ENCODE measurements around the gene HTR1D. TPM values are rescaled to one million over a fixed set of nuclear protein-coding genes. Genes with fewer than 3 reads are reported as not detected.
"Not testable (repeated sequence)": the region's sequence is repeated elsewhere in the genome, so short reads cannot be mapped to it uniquely, and the experiment has no call there.

The HTR1D gene
- total RNA-seq, 2 experiments from 2014 or later, result not detected

- H3K4me3 Mint-ChIP-seq, result no peak overlapping the region
- TF ChIP-seq, protein P1, sequence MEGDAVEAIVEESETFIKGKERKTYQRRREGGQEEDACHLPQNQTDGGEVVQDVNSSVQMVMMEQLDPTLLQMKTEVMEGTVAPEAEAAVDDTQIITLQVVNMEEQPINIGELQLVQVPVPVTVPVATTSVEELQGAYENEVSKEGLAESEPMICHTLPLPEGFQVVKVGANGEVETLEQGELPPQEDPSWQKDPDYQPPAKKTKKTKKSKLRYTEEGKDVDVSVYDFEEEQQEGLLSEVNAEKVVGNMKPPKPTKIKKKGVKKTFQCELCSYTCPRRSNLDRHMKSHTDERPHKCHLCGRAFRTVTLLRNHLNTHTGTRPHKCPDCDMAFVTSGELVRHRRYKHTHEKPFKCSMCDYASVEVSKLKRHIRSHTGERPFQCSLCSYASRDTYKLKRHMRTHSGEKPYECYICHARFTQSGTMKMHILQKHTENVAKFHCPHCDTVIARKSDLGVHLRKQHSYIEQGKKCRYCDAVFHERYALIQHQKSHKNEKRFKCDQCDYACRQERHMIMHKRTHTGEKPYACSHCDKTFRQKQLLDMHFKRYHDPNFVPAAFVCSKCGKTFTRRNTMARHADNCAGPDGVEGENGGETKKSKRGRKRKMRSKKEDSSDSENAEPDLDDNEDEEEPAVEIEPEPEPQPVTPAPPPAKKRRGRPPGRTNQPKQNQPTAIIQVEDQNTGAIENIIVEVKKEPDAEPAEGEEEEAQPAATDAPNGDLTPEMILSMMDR (IDR thresholded peaks at IDR 0.05), result no peak
- ATAC-seq (no peak), DNase-seq (no peak)
- ChIA-PET CTCF (no interaction called here), POLR2A (no interaction called here)
- H3K27me3 Mint-ChIP-seq, result peaks cover 23% of the 10 kb centered on the region
- no peak overlapping the region for H3K27ac Mint-ChIP-seq
- H3K4me1 Mint-ChIP-seq (ENCODE audit: low read depth), result no peaks in the 10 kb centered on the region
- H3K9me3 Mint-ChIP-seq, result no peaks in the 10 kb centered on the region
- H3K36me3 Mint-ChIP-seq (ENCODE audit: low read depth), result no peaks in the 10 kb centered on the region
- intact Hi-C loops (cut with micrococcal nuclease), result no loop called here
Observed at GRCh38 chr1:23209770-23210169, 7.5 kb downstream of the HTR1D start.

GRCh38 chr1:23208527-23208926 is 8.8 kb downstream of the HTR1D start:
- ChIA-PET CTCF (interaction anchor here (0.9 kb wide), 1 partner anchor 11 kb away, joined by 3 read pairs; no protein-coding TSS in a partner anchor), POLR2A (no interaction called here)
- ATAC-seq (no peak), DNase-seq (no peak)
- Mint-ChIP-seq H3K36me3 (ENCODE audit: low read depth) (no peaks in the 10 kb centered on the region), H3K4me3 (no peak overlapping the region), H3K9me3 (no peaks in the 10 kb centered on the region), H3K4me1 (ENCODE audit: low read depth) (no peaks in the 10 kb centered on the region), H3K27me3 (peaks cover 17% of the 10 kb centered on the region), H3K27ac (no peak overlapping the region)
- TF ChIP-seq, protein P1 (IDR thresholded peaks at IDR 0.05), result no peak
- intact Hi-C loops (cut with micrococcal nuclease), result no loop called here

DNA sequence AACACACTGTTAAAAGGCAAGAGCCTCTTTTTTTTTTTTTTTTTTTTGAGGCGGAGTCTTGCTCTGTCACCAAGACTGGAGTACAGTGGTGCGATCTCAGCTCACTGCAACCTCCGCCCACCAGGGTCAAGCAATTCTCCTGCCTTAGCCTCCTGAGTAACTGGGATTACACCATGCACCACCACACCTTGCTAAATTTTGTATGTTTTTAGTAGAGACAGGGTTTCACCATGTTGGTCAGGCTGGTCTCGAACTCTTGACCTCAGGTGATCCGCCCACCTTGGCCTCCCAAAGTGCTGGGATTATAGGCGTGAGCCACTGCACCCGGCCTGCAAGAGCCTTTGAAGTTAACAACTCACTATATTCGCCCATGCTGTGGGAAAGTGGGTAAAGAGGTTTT is 9.6 kb downstream of the HTR1D start:
- DNase-seq; H3K4me1 Mint-ChIP-seq (ENCODE audit: low read depth); H3K4me3 Mint-ChIP-seq; H3K9me3 Mint-ChIP-seq; CTCF ChIA-PET; intact Hi-C loops (cut with micrococcal nuclease); ATAC-seq; H3K36me3 Mint-ChIP-seq (ENCODE audit: low read depth); POLR2A ChIA-PET; H3K27ac Mint-ChIP-seq: not testable (repeated sequence)
- H3K27me3 Mint-ChIP-seq, result peaks cover 13% of the 10 kb centered on the region

DNA sequence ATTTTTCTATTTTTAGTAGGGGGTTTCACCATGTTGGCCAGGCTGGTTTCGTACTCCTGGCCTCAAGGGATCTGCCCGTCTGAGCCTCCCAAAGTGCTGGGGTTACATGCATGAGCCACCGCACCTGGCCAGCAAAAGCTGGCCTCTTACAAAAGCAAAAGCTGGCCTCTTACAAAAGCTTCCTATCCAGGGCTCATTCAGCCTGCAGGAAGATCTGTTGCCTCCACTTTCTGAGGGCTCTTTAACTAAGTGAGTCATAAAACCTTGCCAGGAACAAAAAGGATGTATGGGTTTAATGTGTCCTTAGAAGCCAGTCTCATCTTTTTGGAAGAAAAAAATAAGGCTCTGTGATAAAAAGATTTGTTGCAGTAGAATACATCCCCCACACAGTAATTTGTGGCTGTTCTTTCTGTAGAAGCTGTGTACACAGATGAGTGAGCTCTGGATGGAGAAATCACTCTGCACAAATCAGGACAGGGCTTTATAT is 15.0 kb downstream of the HTR1D start:
- no peaks in the 10 kb centered on the region for H3K36me3 Mint-ChIP-seq (ENCODE audit: low read depth)
- TF ChIP-seq, protein P1 (IDR thresholded peaks at IDR 0.05), result no peak
- H3K4me1 Mint-ChIP-seq (ENCODE audit: low read depth), result no peaks in the 10 kb centered on the region
- no peak overlapping the region for H3K4me3 Mint-ChIP-seq
- H3K27me3 Mint-ChIP-seq, result peaks cover 3% of the 10 kb centered on the region
- ChIA-PET CTCF (interaction anchor here (3.5 kb wide), 1 partner anchor 18 kb away, joined by 14 read pairs; no protein-coding TSS in a partner anchor), POLR2A (interaction anchor here (1.3 kb wide), 1 partner anchor 138 kb away, joined by 3 read pairs; no protein-coding TSS in a partner anchor)
- H3K27ac Mint-ChIP-seq, result no peak overlapping the region
- ATAC-seq (no peak), DNase-seq (no peak)
- H3K9me3 Mint-ChIP-seq, result no peaks in the 10 kb centered on the region
- intact Hi-C loops (cut with micrococcal nuclease), result no loop called here

GRCh38 chr1:23200883-23201282 is 16.4 kb downstream of the HTR1D start:
- no peaks in the 10 kb centered on the region for H3K36me3 Mint-ChIP-seq (ENCODE audit: low read depth)
- intact Hi-C loops (cut with micrococcal nuclease), result no loop called here
- CTCF ChIA-PET, result interaction anchor here (3.5 kb wide), 1 partner anchor 16 kb away, joined by 14 read pairs; no protein-coding TSS in a partner anchor
- POLR2A ChIA-PET, result no interaction called here
- ATAC-seq (no peak), DNase-seq (no peak)
- H3K9me3 Mint-ChIP-seq, result no peaks in the 10 kb centered on the region
- H3K4me1 Mint-ChIP-seq (ENCODE audit: low read depth), result no peaks in the 10 kb centered on the region
- H3K27me3 Mint-ChIP-seq, result peaks cover 3% of the 10 kb centered on the region
- no peak overlapping the region for H3K27ac Mint-ChIP-seq
- no peak overlapping the region for H3K4me3 Mint-ChIP-seq
- TF ChIP-seq, protein P1 (IDR thresholded peaks at IDR 0.05), result no peak

All from activated CD8-positive, alpha-beta T cell treated with anti-CD3 and anti-CD28 coated beads for 36 hours (primary cell).